ENCODE data around the gene SERPINA10.
"Not testable (repeated sequence)": the region's sequence is repeated elsewhere in the genome, so short reads cannot be mapped to it uniquely, and the experiment has no call there.

SERPINA10 gene

DNA sequence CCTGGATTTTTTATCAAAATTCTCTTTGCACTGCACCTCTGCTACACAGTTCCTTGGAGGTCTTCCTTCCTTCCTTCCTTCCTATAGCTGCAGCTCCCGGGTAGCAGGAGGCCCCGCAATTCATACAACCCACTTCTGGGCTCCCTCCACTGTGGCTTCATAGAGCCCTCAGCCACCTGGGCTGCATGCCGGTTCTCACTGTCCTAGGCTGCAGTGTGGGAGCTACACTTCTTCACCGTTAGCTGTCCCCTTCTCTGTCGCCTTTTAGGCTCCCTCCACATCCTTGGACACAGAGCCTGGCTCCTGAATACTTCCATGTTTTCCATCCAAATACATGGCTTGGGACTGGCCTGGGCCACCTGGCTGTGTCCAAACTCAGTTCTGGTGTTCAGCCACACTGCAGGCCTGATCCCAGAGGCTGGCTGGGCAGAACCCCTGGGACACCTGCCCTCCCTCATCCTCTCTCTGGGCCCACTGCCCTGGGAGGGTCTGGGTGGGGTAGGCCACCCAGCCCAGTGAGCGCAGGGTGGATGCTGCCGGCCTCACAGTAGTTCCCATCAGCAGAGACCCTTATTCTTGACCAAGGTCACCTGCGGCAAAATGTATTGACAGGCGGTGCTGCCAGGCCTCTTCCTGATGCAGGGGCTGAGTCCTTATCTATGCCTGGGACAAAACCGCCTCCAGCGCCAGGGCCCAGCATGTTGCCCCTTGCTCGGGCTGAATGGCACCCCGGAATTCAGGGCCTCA, 1.7 kb downstream of the SERPINA10 start:
- Histone ChIP-seq H3K36me3 (ENCODE audit: control insufficient read depth, insufficient read depth, low read length) (no peaks in the 10 kb centered on the region), H3K27me3 (ENCODE audit: control insufficient read depth, insufficient read depth, low read length) (no peaks in the 10 kb centered on the region), H3K4me3 (ENCODE audit: low read length) (no peak overlapping the region), H3K9ac (ENCODE audit: low read length) (no peak overlapping the region), H3K4me1 (ENCODE audit: control insufficient read depth, insufficient read depth, low read length) (no peaks in the 10 kb centered on the region), H3K27ac (ENCODE audit: low read depth, low read length) (no peak overlapping the region)

DNA sequence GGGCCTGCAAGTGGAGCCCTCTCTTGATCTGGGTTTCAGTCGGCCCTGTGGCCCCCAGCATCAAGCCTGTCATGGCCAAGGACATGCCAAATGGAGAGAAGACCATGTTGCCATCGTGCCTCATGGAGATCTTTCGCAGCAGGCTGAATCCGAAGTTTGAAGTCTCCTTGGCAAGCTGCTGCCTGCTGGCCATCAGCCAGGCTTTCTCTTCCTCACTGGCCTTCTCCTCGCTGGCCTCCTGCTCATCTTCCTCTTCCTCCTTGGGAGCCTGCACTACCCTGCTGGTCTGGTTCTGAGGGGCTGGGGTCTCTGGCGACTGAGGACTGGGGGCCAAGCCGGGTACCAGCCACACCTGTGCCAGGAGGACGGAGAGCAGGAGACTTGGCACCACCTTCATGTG, 2.9 kb downstream of the SERPINA10 start:
- Histone ChIP-seq H3K27me3 (ENCODE audit: control insufficient read depth, insufficient read depth, low read length) (no peaks in the 10 kb centered on the region), H3K9ac (ENCODE audit: low read length) (no peak overlapping the region), H3K4me3 (ENCODE audit: low read length) (no peak overlapping the region), H3K4me1 (ENCODE audit: control insufficient read depth, insufficient read depth, low read length) (no peaks in the 10 kb centered on the region), H3K36me3 (ENCODE audit: control insufficient read depth, insufficient read depth, low read length) (no peaks in the 10 kb centered on the region), H3K27ac (ENCODE audit: low read depth, low read length) (no peak overlapping the region)

DNA sequence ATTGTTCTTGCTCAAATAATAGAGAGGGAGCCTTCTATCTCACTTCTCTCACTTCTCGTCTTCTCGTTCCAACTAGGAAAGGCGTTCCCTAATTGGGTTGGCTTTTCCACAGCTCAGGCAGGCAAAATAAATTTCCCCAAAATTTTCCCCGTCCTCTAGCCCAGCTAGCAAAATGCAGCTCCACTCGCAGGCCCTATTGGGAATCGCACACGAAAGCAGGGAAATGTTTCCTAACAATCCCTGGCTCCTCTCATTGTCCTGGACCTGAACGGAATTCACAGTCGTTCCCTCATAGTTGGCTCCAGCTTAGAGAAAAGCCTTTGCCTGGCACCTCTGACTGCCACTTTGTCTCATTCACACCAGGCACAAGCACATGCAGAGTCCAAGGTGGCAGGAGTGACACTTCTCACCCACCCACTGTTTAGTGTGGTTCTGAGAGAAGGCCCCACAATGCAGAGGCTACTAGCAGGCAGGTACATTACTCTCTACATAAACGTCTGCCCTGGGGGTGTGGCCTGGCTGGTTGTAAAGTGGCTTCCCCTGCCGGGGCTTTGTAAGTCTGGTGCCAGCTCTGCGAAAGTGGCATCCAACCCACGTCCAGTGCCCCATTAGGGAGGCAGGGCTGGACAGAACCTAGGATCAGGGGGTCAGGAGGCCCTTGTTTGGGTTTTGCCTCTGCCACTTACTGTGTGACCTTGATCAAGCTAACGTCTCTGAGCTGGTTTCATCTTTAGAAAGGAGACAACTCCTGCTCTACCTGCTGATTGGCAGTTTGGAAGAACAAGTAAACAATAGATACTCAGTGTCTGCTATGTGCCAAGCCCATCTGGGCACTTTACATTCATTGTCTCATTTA, 4.2 kb downstream of the SERPINA10 start:
- Histone ChIP-seq H3K27ac (ENCODE audit: low read depth, low read length) (no peak overlapping the region), H3K4me1 (ENCODE audit: control insufficient read depth, insufficient read depth, low read length) (no peaks in the 10 kb centered on the region), H3K4me3 (ENCODE audit: low read length) (no peak overlapping the region), H3K36me3 (ENCODE audit: control insufficient read depth, insufficient read depth, low read length) (no peaks in the 10 kb centered on the region), H3K27me3 (ENCODE audit: control insufficient read depth, insufficient read depth, low read length) (no peaks in the 10 kb centered on the region), H3K9ac (ENCODE audit: low read length) (no peak overlapping the region)

DNA sequence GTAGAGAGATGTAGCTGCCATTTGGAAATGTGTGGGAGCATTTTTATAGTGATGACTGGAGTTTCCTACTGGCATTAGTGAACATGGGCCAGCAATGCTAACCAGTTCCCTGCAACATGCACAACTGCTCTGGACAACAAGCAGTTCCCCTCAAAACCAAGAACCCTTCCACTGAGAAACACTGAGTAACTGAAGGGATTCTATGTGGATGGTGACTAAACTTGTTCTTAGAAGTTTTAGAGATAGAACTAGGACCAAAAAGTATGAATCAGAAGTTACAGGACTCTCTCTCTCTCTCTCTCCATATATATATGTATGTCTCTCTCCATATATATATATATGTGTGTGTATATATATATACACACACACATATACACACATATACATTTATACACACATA, 7.9 kb downstream of the SERPINA10 start:
- Histone ChIP-seq H3K4me3 (ENCODE audit: low read length) (no peak overlapping the region), H3K9ac (ENCODE audit: low read length) (no peak overlapping the region), H3K4me1 (ENCODE audit: control insufficient read depth, insufficient read depth, low read length) (no peaks in the 10 kb centered on the region), H3K36me3 (ENCODE audit: control insufficient read depth, insufficient read depth, low read length) (no peaks in the 10 kb centered on the region), H3K27me3 (ENCODE audit: control insufficient read depth, insufficient read depth, low read length) (no peaks in the 10 kb centered on the region), H3K27ac (ENCODE audit: low read depth, low read length) (no peak overlapping the region)

DNA sequence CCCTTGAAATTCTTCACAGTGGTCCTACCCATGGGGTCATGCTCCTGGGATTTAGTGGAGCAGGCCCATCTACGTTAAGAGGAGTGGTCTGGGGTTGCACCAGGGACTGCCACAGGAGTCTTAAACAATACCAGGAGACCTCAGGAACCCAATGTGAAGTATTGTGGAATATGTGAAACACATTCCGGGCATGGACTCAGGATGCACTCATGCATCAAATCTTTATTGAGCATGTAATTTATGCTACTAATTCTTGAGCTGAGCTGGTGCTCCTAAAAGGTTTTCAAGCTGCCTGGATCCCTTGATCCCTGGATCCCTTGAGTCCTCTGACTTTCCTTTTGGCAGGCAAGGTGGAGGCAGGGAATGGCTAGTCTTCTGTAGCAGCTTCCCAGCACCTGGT, 8.8 kb downstream of the SERPINA10 start:
- no peaks in the 10 kb centered on the region for H3K36me3 ChIP-seq (ENCODE audit: control insufficient read depth, insufficient read depth, low read length)
- H3K27me3 ChIP-seq (ENCODE audit: control insufficient read depth, insufficient read depth, low read length): no peaks in the 10 kb centered on the region
- H3K4me1 ChIP-seq (ENCODE audit: control insufficient read depth, insufficient read depth, low read length): no peaks in the 10 kb centered on the region
- H3K4me3 ChIP-seq (ENCODE audit: low read length): no peak overlapping the region
- no peak overlapping the region for H3K9ac ChIP-seq (ENCODE audit: low read length)
- no peak overlapping the region for H3K27ac ChIP-seq (ENCODE audit: low read depth, low read length)

DNA sequence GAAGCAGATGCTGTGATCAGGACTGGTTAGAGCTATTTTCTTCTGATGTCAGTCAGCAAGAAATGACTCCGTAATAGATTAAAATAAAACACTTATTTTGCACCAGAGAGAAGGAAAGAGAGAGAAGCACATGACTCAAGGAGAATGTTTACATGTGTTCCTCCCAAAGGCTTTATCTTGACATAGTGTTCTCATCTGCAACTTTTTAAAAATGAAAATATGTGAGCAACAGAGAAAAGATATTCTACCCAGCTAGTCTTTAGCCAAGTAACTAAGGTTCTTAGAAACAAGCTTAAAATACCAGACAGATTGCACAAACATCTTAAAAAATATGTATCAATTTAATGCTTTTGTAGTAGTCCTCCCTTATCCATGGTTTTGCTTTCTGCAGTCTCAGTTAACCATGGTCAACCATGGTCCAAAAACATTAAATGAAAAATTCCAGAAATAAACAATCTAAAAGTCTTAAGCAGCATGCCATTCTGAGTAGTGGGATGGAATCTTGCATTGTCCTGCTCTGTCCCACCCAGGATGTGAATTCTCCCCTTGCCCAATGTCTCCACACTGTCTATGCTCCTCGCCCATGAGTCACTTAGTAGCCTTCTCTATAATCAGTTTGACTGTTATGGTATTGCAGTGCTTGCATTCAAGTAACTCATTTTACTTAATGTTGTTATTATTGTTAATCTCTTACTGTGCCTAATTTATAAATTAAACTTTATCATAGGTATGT, 9.9 kb downstream of the SERPINA10 start:
- Histone ChIP-seq H3K4me1 (ENCODE audit: control insufficient read depth, insufficient read depth, low read length) (no peaks in the 10 kb centered on the region), H3K27me3 (ENCODE audit: control insufficient read depth, insufficient read depth, low read length) (no peaks in the 10 kb centered on the region), H3K27ac (ENCODE audit: low read depth, low read length) (no peak overlapping the region), H3K9ac (ENCODE audit: low read length) (no peak overlapping the region), H3K36me3 (ENCODE audit: control insufficient read depth, insufficient read depth, low read length) (no peaks in the 10 kb centered on the region), H3K4me3 (ENCODE audit: low read length) (no peak overlapping the region)

DNA sequence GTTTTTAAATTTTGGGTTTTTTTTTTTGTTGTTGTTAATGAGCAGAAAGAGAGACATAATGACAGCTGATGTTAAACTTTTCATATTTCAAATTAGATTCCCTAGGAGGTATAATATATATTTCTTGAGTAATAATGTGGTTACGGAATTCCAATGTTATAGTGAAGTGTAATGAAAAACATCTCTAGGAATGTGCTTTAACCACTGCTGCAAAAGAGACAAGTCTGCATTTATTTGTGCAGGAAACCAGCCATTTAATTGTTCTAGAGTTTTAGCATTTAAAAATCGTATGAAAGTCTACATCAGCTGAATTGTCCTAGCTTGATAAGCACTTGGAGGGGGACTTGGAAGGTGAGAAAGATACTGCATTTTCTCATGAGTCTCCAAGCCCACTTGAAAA, 14.3 kb downstream of the SERPINA10 start:
- no peaks in the 10 kb centered on the region for H3K36me3 ChIP-seq (ENCODE audit: control insufficient read depth, insufficient read depth, low read length)
- no peak overlapping the region for H3K9ac ChIP-seq (ENCODE audit: low read length)
- no peak overlapping the region for H3K27ac ChIP-seq (ENCODE audit: low read depth, low read length)
- H3K27me3 ChIP-seq (ENCODE audit: control insufficient read depth, insufficient read depth, low read length): no peaks in the 10 kb centered on the region
- H3K4me3 ChIP-seq (ENCODE audit: low read length): no peak overlapping the region
- no peaks in the 10 kb centered on the region for H3K4me1 ChIP-seq (ENCODE audit: control insufficient read depth, insufficient read depth, low read length)

DNA sequence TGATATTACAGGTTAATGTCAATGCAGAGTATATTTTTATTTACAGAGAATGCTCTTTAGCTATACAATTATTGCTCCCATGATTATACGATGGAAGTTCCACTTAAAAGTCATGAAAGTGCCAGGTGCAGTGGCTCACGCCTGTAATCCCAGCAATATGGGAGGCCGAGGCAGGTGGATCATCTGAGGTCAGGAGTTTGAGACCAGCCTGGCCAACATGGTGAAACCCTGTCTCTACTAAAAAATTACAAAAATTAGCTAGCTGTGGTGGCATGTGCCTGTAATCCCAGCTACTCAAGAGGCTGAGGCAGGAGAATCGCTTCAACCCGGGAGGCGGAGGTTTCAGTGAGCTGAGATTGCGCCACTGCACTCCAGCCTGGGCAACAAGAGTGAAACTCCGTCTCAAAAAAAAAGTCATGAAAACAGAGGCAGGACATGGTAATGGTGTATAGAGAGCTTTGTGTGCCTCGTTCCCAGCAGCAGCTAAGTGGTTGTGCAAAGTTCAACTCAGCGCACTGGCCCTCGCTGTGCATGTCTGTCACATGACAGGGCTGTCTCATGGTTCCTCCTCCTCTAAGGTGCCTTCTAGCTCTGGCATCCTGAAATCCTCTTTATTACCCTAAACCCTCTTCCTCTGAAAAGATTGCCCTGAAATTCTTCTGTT, 16.0 kb downstream of the SERPINA10 start:
- not testable (repeated sequence) for H3K27ac ChIP-seq (ENCODE audit: low read depth, low read length); H3K9ac ChIP-seq (ENCODE audit: low read length); H3K27me3 ChIP-seq (ENCODE audit: control insufficient read depth, insufficient read depth, low read length); H3K4me3 ChIP-seq (ENCODE audit: low read length); H3K36me3 ChIP-seq (ENCODE audit: control insufficient read depth, insufficient read depth, low read length); H3K4me1 ChIP-seq (ENCODE audit: control insufficient read depth, insufficient read depth, low read length)

DNA sequence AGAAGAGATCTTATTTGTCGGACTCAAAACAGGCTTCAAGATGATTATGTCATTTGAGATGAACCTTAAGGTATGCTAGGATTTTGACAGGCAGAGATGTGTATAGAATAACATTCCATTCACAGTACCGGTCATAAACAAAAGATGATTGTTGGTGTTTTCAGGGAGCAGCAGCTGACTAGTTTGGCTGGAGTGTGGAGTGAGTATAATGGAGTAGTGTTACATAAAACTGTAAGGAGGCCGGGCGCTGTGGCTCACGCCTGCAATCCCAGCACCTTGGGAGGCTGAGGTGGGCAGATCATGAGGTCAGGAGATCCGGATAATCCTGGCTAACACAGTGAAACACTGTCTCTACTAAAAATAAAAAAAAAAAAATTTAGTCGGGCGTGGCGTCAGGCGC, 23.9 kb downstream of the SERPINA10 start:
- Histone ChIP-seq H3K27ac (ENCODE audit: low read depth, low read length) (no peak overlapping the region), H3K9ac (ENCODE audit: low read length) (no peak overlapping the region), H3K4me3 (ENCODE audit: low read length) (no peak overlapping the region), H3K27me3 (ENCODE audit: control insufficient read depth, insufficient read depth, low read length) (no peaks in the 10 kb centered on the region), H3K36me3 (ENCODE audit: control insufficient read depth, insufficient read depth, low read length) (no peaks in the 10 kb centered on the region), H3K4me1 (ENCODE audit: control insufficient read depth, insufficient read depth, low read length) (no peaks in the 10 kb centered on the region)

DNA sequence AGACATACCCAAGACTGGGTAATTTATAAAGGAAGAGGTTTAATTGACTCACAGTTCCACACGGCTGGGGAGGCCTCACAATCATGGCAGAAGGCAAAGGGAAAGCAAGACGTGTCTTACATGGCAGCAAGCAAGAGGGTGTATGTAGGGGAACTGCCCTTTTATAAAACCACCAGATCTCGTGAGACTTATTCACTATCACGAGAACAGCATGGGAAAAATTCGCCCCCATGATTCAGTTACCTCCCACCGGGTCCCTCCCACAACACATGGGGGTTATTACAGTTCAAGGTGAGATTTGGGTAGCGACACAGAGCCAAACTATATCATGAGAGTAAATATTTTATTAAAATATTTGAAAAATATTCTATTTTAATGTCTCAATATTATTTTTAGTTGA, 24.5 kb downstream of the SERPINA10 start:
- H3K27me3 ChIP-seq (ENCODE audit: control insufficient read depth, insufficient read depth, low read length): not testable (repeated sequence)

DNA sequence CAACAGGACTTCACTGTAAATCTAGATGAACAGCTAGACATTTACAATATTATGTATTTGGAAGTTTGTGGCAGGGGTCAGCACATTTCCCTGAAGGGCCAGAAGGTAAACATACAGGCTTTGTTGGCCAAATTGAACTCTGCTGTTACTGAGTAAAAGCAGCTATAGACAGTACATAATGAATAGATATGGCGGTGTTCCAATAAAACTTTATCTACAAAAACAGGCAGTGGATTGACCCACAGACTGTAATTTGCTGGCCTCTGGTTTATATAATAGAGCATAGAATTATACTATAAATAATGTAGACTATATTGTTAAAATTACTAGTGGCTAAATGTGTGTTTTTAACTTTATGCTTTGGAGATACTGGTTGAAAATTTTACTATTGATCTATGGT, 25.7 kb downstream of the SERPINA10 start:
- H3K27ac ChIP-seq (ENCODE audit: low read depth, low read length): no peak overlapping the region
- no peak overlapping the region for H3K4me3 ChIP-seq (ENCODE audit: low read length)
- H3K36me3 ChIP-seq (ENCODE audit: control insufficient read depth, insufficient read depth, low read length): no peaks in the 10 kb centered on the region
- H3K9ac ChIP-seq (ENCODE audit: low read length): no peak overlapping the region
- H3K4me1 ChIP-seq (ENCODE audit: control insufficient read depth, insufficient read depth, low read length): no peaks in the 10 kb centered on the region
- no peaks in the 10 kb centered on the region for H3K27me3 ChIP-seq (ENCODE audit: control insufficient read depth, insufficient read depth, low read length)

More for the DNA sequence above, 24.5 kb downstream of the SERPINA10 start:
- H3K4me1 ChIP-seq (ENCODE audit: control insufficient read depth, insufficient read depth, low read length); H3K27ac ChIP-seq (ENCODE audit: low read depth, low read length); H3K4me3 ChIP-seq (ENCODE audit: low read length); H3K36me3 ChIP-seq (ENCODE audit: control insufficient read depth, insufficient read depth, low read length); H3K9ac ChIP-seq (ENCODE audit: low read length): not testable (repeated sequence)

DNA sequence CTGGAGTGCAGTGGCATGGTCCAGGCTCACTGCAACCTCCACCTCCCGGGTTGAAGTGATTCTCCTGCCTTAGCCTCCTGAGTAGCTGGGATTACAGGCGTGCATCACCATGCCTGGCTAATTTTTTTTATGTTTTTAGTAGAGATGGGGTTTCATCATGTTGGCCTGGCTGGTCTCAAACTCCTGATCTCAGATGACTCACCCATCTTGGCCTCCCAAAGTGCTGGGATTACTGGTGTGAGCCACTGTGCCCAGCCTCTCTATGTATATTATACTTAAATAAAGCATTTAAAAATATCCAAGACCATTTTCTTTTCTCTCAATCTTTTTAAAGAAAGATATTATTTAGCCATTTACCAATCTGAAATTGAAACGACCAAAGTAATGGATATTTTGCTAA, 28.9 kb downstream of the SERPINA10 start:
- not testable (repeated sequence) for H3K27me3 ChIP-seq (ENCODE audit: control insufficient read depth, insufficient read depth, low read length); H3K27ac ChIP-seq (ENCODE audit: low read depth, low read length); H3K4me1 ChIP-seq (ENCODE audit: control insufficient read depth, insufficient read depth, low read length); H3K9ac ChIP-seq (ENCODE audit: low read length); H3K36me3 ChIP-seq (ENCODE audit: control insufficient read depth, insufficient read depth, low read length); H3K4me3 ChIP-seq (ENCODE audit: low read length)

Data from rectal smooth muscle tissue (tissue), 1 donor.